HT1080 (cell line): ENCODE data around the gene TEX264. TPM values are rescaled to one million over a fixed set of nuclear protein-coding genes. Genes with fewer than 3 reads are reported as not detected.
"Not testable (repeated sequence)": the region's sequence is repeated elsewhere in the genome, so short reads cannot be mapped to it uniquely, and the experiment has no call there.

Experiments
- DNase-seq: peaks from one replicate; pipeline ENCODE4 v3.0.0-alpha.2; 2015; ENCODE audit warnings: low read depth
- total RNA-seq: library from RNA; depleted of rRNA; stranded (reverse); fragments of >200 nt; shearing (Covaris generic); gene quantifications from 2 replicates; pipeline ENCODE4 v1.2.3, GENCODE V29; 2014

The TEX264 gene
- total RNA-seq, 1 experiment from 2014 or later, result 84.8 TPM

DNA sequence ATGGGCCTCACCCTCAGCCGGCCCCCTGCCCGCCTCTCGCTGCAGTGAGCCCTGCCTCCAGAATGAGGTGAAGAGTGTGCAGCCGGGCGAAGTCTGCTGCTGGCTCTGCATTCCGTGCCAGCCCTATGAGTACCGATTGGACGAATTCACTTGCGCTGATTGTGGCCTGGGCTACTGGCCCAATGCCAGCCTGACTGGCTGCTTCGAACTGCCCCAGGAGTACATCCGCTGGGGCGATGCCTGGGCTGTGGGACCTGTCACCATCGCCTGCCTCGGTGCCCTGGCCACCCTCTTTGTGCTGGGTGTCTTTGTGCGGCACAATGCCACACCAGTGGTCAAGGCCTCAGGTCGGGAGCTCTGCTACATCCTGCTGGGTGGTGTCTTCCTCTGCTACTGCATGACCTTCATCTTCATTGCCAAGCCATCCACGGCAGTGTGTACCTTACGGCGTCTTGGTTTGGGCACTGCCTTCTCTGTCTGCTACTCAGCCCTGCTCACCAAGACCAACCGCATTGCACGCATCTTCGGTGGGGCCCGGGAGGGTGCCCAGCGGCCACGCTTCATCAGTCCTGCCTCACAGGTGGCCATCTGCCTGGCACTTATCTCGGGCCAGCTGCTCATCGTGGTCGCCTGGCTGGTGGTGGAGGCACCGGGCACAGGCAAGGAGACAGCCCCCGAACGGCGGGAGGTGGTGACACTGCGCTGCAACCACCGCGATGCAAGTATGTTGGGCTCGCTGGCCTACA lies 44.4 kb downstream of the TEX264 start:
- no peak for DNase-seq

DNA sequence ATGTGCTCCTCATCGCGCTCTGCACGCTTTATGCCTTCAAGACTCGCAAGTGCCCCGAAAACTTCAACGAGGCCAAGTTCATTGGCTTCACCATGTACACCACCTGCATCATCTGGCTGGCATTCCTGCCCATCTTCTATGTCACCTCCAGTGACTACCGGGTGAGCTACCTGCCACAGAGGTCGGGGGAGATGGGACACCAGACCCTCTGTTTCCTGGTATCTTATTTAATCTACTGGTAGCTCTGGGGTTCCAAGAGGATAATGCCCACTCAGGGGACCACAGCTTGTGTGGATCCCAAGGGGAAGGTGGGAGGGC lies 44.9 kb downstream of the TEX264 start:
- DNase-seq, result no peak

DNA sequence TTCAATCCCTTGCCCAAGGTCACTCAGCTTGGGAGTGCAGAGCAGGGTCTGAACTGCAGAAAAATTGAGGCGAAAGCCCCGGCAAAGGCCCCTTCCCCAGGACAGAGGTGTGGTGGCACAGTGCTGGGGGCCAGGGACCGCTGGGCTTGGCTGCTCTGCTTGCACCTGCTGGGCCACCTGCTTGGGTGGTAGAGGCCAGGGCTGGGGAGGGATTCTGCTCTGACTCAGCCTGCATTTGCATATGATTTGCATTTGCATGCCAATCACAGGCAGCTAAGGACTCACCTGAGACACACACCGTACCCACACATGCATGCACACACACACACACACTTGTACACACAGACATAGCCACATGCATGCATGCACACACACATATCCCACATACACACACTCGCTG lies 45.8 kb downstream of the TEX264 start:
- no peak for DNase-seq

DNA sequence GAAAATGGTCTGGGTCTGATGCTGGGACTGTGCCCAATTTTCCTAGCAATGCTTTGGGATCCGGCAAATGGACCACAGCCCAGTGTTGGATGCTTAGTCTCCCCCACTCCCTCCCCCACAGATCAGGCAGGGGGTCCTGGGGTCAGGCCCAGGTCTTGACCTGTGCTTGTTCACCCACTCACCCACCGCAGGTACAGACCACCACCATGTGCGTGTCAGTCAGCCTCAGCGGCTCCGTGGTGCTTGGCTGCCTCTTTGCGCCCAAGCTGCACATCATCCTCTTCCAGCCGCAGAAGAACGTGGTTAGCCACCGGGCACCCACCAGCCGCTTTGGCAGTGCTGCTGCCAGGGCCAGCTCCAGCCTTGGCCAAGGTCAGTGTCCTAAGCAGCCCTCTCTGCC lies 46.4 kb downstream of the TEX264 start:
- no peak for DNase-seq

DNA sequence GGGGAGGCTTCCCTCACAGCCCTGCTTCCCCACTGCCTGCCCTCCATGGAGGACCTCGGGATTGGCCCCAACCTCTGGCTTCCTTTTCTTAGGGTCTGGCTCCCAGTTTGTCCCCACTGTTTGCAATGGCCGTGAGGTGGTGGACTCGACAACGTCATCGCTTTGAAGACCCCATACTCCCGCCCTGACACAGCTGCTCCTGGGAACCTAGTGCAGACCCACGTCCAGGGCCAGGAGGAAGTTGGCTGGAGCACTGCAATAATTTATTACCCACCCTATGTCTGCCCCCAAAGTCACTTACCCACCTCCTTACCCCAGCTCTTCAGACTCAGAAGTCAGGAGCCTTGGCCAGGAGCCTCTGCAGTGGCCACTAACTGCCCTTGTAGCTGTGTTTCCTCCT lies 46.9 kb downstream of the TEX264 start:
- no peak for DNase-seq

DNA sequence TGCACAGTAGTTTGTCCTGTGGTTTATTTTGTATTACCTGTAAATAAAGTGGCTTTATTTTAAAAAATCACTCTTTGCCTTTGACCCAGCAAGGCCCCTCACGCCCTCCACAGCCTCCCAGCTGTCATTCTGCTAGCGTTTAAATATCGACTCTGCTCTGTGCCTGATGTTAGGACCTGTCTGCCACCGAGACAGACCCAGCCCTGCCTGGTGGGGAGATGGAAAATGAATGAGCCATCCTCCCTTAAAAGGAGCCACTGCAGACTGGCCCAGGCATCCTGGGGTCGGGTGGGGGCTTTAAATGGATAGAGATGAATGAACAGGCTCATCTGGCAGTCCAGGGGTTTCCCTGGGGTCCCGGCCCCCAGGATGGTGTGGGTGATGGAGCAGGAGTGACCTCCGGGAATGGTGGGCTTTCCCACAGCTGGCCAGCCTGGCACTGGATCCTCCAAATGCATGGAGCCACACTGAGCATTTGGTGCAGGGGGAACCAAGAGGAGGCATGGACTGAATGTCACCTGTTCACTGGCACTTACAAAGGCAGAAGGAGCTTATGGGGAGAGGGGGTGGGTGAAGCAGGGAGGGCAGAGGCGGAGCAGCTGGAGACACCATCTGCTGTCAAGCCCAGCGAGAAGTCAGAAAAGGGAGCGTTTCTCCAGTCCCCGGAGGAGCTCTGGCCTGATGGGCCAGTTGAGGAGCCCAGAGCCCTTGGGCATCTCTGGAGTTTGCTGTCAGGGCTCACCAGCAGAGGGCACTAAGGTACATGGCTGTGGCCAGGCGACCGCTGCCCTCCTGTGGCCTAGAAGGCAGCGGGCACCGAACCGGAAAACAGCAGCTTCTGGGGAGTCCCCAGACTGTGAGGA lies 47.7 kb downstream of the TEX264 start:
- peak; percentile 62 for DNase-seq

DNA sequence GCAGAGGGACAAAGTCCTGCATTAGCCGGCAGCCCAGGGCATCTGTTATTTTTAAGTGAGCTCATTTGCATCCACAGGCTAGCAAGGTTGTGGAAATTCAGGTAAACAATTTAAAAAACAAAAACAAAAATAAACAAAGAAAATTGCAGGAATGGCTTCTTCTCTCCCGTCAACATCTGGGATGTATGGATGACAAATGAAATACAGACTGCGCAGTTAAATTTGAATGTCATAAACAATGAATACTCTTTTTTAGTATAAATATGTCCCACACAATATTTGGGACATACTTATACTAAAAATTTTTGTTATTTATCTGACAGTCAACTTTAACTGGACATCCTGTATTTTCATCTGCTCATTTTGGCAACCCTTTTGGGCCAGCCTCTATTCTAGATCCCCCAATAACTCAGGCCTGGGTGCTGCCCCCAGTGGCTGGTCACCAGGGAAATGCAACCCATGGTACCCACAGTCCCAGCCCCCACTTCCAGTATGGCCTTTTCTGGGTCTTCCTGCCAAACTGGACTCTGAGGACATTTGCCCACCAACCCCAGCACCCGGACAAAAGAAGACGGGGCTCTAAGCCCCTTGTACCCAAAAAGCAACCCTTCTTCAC lies 48.5 kb downstream of the TEX264 start:
- no peak for DNase-seq

DNA sequence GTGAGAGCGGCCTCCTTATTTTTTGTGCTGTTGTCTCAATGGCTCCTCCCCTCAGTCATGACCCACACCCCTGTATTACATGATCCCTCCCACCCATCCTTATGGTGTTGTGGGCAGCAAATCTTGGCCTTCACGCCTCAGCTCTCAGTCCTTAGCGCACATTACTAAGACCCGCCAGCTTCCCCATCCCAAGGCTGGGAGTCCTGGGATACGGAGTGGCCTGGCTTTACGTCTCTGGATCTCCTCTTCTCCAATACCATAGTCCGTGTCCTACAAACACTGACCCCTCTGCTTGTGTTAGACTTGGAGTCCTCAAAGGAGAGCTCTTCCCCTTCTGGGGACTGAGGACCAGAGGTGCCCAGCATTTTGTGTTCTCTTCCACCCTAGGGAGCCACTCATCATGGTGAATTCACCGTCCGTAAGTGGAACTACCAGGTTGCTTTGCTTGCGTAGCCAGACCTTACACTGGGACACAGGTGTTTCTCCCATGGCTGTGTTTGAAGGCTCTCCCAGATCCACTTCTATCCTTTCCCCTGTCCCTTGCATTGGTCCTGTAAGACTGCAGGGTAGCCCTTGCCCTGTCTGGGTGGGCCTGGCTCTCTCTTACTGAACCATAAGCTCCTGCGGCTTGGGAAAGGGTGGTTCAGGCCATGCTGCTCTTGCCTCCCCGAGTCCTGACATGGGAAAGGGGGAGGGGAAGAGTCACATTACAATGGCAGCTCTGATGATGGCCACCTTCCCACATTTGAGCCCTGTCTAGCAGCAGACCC lies 49.4 kb downstream of the TEX264 start:
- no peak for DNase-seq

DNA sequence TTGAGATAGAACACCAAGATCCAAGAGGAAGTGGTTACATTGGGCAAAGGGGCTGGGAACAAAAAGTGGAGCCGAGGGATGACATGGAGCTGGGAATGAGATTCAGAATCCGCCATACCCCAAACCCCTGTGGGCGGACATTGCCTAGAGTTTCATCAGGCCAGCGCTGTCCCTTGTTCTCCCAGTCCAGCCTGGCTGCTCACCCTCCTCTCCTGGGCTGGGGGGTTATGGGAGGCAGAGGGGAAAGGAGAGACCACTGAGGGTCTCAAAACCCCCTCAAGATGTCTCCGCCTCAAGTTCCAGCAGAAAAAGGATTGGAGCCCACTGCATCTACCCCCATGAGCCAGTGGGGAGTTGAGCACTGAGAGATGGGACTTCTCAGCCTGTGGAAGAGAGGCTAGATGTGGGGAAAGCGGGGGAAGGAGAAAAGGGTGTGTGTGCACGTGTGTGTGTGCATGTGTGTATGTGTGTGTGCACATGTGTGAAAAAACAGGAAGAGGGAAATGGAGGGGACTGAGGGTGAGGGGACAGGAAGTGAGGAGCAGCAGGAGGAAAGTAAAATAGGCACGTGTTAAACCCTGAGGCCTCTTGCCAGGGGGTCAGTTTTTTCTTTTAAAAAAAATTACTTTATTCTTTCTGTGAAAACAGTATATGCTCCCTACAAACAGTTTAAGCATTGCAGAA lies 50.2 kb downstream of the TEX264 start:
- no peak for DNase-seq

DNA sequence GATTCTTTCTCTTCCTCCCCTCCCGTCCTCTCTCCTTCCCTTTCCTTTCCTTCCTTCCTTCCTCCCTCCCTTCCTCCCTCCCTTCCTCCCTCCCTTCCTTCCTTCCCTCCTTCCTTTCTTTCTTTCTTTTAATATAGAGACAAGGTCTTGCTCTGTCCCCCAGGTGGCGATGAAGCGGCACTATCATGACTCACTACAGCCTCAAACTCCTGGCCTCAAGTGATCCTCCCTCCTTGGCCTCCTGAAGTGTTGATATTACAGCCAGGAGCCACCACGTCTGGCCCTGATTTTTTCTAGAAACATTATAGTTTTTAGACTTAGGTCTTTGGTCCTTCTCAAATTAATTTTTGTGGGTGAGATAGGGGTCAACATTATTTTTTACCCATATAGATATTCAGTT lies 51.3 kb downstream of the TEX264 start:
- no peak for DNase-seq

DNA sequence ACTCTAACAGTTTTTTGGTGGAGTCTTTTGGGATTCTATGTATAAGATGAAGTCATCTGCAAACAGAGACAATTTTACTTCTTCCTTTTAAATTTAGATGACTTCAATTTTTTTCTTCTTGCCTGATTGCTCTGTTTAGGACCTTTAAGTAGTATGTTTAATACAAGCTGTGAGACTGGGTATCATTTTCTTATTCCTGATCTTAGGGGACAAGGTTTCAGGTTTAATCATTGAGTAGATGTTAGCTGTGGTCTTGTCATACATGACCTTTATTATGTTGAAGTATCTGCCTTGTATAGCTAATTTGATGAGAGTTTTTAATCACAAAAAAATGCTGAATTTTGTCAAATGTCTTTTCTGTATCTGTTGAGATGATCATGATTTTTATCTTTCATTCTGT lies 56.4 kb downstream of the TEX264 start:
- no peak for DNase-seq

DNA sequence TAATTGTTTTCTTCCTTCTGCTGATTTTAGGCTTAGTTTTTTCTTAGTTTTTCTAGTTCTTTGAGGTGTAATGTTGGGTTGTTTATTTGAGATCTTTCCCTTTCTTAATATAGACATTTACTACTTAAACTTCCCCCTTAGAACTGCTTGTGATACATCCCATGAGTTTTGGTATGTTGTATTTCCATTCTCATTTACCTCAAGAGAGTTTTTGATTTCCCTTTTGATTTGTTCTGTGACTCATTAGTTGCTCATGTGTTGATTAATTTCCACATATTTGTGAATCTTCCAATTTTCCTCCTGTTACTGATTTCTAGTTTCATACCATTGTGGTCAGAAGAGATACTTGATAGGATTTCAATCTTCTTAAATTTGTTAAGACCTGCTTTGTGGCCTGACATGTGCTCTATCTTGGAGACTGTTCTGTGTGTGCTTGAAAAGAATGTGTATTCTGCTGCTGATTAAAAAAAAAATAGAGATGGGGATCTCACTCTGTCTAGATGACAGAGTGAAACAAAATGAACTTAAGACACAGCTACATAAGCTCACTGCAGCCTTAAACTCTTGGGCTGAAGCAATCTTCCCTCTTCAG lies 58.1 kb downstream of the TEX264 start:
- no peak for DNase-seq

DNA sequence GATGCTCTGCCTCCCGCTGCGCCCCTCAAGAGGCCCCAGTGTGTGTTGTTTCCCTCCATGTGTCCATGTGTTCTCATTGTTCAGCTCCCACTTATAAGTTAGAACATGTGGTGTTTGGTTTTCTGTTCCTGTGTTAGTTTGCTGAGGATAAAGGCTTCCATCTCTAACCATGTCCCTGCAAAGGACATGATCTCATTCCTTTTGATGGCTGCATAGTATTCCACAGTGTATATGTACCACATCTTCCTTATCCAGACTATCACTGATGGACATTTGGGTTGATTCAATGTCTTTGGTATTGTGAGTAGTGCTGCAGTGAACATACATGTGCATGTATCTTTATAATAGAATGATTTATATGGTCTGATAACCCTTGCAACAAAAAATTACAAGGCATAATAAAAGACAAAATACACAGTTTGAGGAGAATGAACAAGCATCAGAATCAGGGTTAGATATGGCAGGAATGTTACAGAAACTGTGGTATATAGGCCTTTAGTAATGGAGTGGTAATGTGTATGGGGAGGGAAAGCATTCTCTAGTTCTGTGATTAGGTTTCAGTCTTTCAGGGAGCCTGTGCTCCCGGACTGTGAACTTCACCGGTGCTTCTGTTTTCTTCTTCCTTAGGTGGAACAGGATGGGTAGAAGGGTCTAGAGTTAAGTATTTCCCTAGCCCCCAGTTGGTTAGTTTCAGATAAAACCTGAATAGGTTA lies 63.0 kb downstream of the TEX264 start:
- DNase-seq, result no peak

DNA sequence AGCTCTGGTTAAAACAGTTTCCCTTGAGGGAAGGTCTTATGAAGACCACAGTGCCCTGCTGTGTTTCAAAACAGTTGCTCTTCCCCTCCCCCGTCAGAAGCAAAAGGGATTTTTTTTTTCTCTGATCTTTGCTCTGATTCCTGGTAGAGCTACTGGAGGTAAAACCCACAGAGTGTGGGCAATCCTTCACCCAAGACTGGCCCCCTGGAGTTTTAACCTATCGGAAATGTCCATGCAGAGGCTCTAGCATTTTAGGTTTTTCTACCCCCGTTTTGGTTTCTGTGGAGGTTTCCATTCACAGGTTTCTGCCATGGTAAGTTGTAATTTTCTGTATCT lies 63.5 kb downstream of the TEX264 start:
- DNase-seq, result no peak

DNA sequence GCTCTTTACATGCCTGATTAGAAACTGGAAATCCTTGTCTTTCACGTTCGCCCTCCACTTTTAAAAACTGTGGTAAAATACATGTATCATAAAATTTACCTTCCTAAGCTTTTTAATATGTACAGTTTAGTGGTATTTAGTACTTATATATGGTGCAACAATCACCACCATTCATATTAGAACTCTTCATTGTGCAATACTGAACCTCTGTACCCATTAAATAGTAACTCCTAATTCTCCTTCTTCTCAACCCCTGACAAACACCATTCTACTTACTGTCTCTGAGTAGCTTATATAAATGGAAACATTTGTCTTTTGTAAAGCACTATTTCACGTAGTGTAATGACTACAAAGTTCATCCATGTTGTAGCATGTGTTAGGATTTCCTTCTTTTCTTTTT lies 64.0 kb downstream of the TEX264 start:
- DNase-seq, result no peak

DNA sequence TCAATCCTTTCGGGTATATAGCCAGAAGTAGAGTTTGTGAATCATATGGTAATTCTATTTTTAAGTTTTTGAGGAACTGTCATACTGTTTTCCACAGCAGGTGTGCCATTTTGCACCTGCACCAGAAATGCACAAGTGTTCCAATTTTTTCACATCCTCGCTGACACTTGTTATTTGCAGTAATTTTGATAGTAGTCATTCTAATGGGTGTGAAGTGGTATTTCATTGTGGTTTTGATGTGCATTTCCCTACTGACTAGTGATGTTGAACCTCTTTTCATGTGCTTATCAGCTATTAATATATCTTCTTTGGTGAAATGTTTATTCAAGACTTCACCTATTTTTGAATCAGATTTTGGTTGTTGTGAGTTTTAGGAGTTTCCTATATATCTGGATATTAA lies 64.9 kb downstream of the TEX264 start:
- DNase-seq, result no peak

DNA sequence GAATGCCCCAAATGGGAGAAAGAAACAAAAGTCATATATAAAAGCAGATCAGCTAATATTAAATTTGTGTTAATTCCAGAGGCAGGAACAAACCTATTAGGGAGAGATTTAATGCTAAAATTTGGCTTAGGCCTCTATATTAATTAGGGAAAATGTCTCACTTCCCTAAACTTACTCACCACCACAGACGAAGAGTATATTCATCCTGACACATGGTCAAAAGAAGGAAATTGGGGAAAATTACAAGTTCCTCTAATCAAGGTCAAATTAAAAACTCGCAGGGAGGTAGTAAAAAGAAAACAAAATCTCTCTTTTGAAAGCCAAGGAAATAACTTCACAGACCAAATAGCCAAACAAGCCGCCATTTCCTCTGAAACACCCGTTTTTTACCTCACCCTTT lies 68.1 kb downstream of the TEX264 start:
- no peak for DNase-seq

DNA sequence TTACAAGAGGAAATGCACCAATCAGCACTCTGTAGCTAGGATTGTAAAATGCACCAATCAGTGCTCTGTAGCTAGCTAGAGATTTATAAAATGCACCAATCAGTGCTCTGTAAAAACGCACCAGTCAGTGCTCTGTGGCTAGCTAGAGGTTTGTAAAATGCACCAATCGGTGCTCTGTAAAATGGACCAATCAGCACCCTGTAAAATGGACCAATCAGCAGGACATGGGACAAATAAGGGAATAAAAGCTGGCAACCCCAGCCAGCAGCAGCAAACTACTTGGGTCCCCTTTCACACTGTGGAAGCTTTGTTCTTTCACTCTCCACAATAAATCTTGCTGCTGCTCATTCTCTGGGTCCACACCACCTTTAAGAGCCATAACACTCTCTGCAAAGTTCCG lies 71.3 kb downstream of the TEX264 start:
- not testable (repeated sequence) for DNase-seq

DNA sequence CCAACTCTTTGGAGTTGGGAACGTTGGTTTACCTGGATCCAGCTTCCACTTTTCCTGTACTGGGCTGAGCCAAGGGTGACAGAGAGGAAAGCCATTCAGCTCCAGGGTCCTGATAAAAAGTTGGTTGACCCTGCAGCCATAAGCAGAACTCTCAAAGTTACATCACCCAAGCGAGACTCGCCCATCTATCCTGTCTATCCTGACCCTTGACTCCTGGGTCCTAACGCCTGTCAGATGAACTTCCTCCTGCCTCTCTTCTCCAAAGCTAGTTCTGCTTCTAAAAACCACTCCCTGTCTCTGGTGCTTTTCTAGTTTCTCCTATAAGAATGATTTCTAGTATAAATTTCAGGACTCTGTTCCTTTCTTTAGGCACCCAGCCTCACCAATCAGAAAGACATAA lies 71.9 kb downstream of the TEX264 start:
- not testable (repeated sequence) for DNase-seq

DNA sequence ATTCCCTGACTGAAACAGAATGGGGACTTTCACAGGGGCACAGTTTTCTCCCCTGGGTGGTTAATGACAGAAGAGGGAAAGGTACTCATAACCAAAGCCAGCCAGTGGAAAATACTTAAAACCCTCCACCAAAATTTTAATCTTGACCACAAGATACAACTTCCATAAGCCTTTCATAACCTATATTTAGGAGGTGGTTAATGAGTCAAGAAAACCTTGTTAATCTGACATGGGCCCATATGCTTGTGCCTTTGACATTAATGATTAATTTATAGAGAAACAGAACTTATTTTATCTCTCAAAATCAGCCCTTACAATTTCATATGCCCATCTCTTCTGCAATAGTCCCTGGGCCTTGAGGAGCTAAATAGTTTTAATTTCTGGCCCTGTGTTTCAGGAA lies 76.8 kb downstream of the TEX264 start:
- no peak for DNase-seq
